Natural killer cell (primary cell): ENCODE measurements around the gene HEXIM1. TPM values are rescaled to one million over a fixed set of nuclear protein-coding genes. Genes with fewer than 3 reads are reported as not detected.
A peak's percentile ranks its signal among the peaks of the same experiment; 100 is the strongest.

Source experiments
- ATAC-seq, 3 donors: fragments of 150-1000 bp in 2 of 3; fragments of 200-7000 bp in 1 of 3; cut with Tn5 transposase; 1 replicate in 1 of 3; 2 replicates in 2 of 3; pipeline ENCODE4 v1.10.0; 2021; ENCODE audit warnings: mild to moderate bottlenecking in 2 of 3, moderate library complexity in 2 of 3
- DNase-seq, 2 donors: peaks; one replicate each; pipeline versions ENCODE4 v3.0.0 to v3.0.0-alpha.2; 2013 to 2021; ENCODE audit warnings: mixed read lengths in 1 of 2
- H3K27ac ChIP-seq: one replicate; pipeline ENCODE4 v1.5.1; 2013; ENCODE audit warnings: mild to moderate bottlenecking, low read length
- H3K27me3 ChIP-seq: one replicate; pipeline ENCODE4 v1.6.1; 2013; ENCODE audit warnings: low read length; ENCODE audit not compliant: control insufficient read depth, insufficient read depth
- H3K36me3 ChIP-seq: one replicate; pipeline ENCODE4 v1.6.1; 2013; ENCODE audit warnings: low read length; ENCODE audit not compliant: control insufficient read depth, insufficient read depth
- H3K4me1 ChIP-seq: one replicate; pipeline ENCODE4 v1.6.1; 2013; ENCODE audit warnings: low read length; ENCODE audit not compliant: control insufficient read depth, insufficient read depth
- H3K4me3 ChIP-seq: one replicate; pipeline ENCODE4 v1.5.1; 2013; ENCODE audit warnings: low read length
- H3K9me3 ChIP-seq: one replicate; pipeline ENCODE4 v1.6.1; 2013; ENCODE audit warnings: low read length; ENCODE audit not compliant: control insufficient read depth, insufficient read depth
- H3K27ac Mint-ChIP-seq, 2 donors: one replicate each; pipeline ENCODE4 v1.8.0; 2022; ENCODE audit warnings: mild to moderate bottlenecking in 2 of 2, mixed read lengths in 2 of 2, moderate library complexity in 1 of 2
- H3K27me3 Mint-ChIP-seq, 2 donors: one replicate each; pipeline ENCODE4 v1.8.0; 2022; ENCODE audit warnings: low read depth in 2 of 2, mixed read lengths in 2 of 2
- H3K36me3 Mint-ChIP-seq: one replicate; pipeline ENCODE4 v1.8.0; 2022; ENCODE audit warnings: mixed read lengths
- H3K4me1 Mint-ChIP-seq, 2 donors: one replicate each; pipeline ENCODE4 v1.8.0; 2022; ENCODE audit warnings: mixed read lengths in 2 of 2
- H3K4me3 Mint-ChIP-seq: one replicate; pipeline ENCODE4 v1.8.0; 2022; ENCODE audit warnings: mild to moderate bottlenecking, moderate library complexity, mixed read lengths
- H3K9me3 Mint-ChIP-seq, 2 donors: one replicate each; pipeline ENCODE4 v1.8.0; 2022; ENCODE audit warnings: mixed read lengths in 2 of 2
- WGBS: methylation state at CpG from one replicate; pipeline ENCODE4 v1.1.7; 2013; ENCODE audit warnings: missing lambda C conversion rate; ENCODE audit not compliant: insufficient coverage; 5-methylcytosine and 5-hydroxymethylcytosine counted together
- intact Hi-C: fragments of 100-400 bp; cut with micrococcal nuclease; formaldehyde crosslinking; loops from one replicate; pipeline ENCODE4 v1.14.2; 2022
- total RNA-seq, 4 donors: library from RNA; stranded (reverse); fragments of 120-200 nt in 1 of 4; gene quantifications; one replicate each; pipeline versions ENCODE4 v1.2.3 to v1.2.4, GENCODE V29; 2013 to 2022
- TF ChIP-seq, protein P1 (sequence below): fragments of 200-600 bp; IDR thresholded peaks from one replicate; pipeline ENCODE4 v1.8.0; 2022; ENCODE audit warnings: antibody characterized with exemption

The HEXIM1 gene
- total RNA-seq, 3 donors from 2014 or later (not counting 1 experiment from before 2014, with no cell fraction given), result 64.9 to 80.7 (median 79.8) TPM

DNA sequence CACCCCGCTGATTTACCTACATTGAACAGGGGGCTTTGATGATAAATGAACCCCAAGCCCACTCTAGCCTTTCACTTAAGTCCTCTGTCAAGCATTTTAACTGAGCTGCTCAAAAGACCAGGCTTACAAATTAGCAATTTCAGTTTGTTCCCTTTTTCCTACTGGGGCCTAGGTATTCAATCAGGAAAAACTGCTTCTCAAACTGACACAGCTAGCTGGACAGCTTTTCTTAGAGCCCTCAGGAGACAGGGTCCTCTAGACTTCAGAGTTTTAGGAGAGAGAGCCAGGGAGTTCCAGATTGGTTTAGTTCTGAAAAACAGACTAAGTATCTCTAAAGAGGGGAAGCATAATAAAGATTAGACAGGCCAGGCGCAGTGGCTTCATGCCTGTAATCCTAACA is 7.2 kb downstream of the HEXIM1 start:
- DNase-seq (no peak), ATAC-seq (no peak)
- peaks cover 3% of the 10 kb centered on the region for H3K36me3 ChIP-seq
- no peaks in the 10 kb centered on the region for H3K9me3 ChIP-seq
- peaks cover 16% of the 10 kb centered on the region for H3K4me1 ChIP-seq
- H3K4me3 ChIP-seq, result no peak overlapping the region
- Mint-ChIP-seq H3K4me1 (peaks cover 30 to 37% of the 10 kb centered on the region in 2 donors), H3K36me3 (no peaks in the 10 kb centered on the region), H3K27me3 (no peaks in the 10 kb centered on the region), H3K27ac (no peak overlapping the region), H3K4me3 (no peak overlapping the region), H3K9me3 (no peaks in the 10 kb centered on the region)
- H3K27ac ChIP-seq, result no peak overlapping the region
- H3K27me3 ChIP-seq, result no peaks in the 10 kb centered on the region
- TF ChIP-seq, protein P1, sequence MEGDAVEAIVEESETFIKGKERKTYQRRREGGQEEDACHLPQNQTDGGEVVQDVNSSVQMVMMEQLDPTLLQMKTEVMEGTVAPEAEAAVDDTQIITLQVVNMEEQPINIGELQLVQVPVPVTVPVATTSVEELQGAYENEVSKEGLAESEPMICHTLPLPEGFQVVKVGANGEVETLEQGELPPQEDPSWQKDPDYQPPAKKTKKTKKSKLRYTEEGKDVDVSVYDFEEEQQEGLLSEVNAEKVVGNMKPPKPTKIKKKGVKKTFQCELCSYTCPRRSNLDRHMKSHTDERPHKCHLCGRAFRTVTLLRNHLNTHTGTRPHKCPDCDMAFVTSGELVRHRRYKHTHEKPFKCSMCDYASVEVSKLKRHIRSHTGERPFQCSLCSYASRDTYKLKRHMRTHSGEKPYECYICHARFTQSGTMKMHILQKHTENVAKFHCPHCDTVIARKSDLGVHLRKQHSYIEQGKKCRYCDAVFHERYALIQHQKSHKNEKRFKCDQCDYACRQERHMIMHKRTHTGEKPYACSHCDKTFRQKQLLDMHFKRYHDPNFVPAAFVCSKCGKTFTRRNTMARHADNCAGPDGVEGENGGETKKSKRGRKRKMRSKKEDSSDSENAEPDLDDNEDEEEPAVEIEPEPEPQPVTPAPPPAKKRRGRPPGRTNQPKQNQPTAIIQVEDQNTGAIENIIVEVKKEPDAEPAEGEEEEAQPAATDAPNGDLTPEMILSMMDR, result no peak
- WGBS, result 97% methylated on average over 2 of the region's 2 CpGs
- intact Hi-C loops, result no loop called here

DNA sequence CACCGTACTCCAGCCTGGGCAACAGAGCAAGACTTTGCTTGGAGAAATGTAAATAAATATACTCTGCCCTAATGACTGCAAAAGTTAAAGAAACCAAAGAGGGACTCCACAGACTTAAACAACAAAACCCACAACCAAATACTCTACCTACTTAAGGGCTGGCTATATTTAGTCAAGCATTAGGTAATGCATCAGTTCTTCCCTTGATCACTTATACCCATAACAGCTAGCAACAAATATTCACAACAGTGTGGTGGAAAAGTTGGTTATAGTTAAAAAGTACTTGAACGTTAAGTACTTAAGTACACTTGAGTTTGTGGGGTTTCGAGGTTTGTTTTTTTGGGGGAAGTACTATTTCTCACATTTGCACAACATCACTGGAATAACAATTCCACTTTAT is 8.0 kb downstream of the HEXIM1 start:
- no peak overlapping the region for H3K27ac ChIP-seq
- WGBS, result no CpG with 5 or more reads among the region's 3 CpGs

DNA sequence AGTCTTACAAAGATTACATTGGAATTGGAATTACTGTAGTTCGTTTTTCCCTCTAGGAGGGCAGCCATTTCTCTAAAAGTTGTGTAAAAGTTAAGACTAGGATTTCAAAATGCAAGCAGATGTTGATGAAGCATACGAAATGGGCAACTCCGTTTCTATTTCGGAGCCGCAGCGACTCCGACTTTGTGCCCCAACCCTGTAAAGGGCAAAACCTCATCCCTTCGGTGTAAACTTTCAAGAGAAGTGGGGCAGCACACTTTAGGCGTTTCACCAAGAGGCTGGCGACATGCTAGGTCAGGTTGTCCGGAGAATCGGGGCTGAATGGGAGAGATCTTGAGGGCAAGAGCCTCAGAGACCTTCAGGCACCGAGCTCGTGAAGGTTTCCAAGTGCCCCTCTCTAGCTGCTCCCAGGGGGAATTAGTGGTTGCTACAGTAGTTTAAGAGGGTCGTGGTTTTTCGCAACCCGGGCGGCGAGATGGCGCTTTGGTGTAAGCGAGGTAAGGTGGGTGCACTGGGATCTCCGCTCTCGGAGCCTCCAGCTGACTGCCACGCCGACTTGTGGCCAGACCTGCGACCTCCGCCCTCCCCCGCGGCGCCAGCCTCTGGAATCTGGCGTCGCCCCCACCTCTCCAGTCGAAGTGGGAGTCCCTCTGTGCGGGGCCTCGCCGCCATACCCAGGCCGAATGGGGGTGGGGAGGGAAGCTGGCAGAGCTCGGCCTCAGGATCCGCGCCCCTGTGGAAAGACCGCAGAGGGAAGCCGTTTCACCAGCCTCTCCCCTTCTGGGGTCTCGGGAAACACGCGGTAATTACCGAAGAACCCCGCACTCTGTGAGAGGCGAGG is 12.4 kb downstream of the HEXIM1 start:
- Mint-ChIP-seq H3K9me3 (no peaks in the 10 kb centered on the region), H3K36me3 (no peaks in the 10 kb centered on the region), H3K27ac (peak overlapping the region; percentile 93 to 94), H3K27me3 (no peaks in the 10 kb centered on the region), H3K4me1 (peaks cover 33 to 46% of the 10 kb centered on the region in 2 donors), H3K4me3 (peak overlapping the region; percentile 95)
- TF ChIP-seq, protein P1, result no peak
- H3K9me3 ChIP-seq, result no peaks in the 10 kb centered on the region
- H3K36me3 ChIP-seq, result peaks cover 3% of the 10 kb centered on the region
- intact Hi-C loops, result loop anchor here (1.0 kb wide), 3 partner anchors 12 to 99 kb away; partner anchors contain the start of genes ACBD4, HEXIM1 and NMT1
- peak overlapping the region; percentile 99 for H3K4me3 ChIP-seq
- H3K4me1 ChIP-seq, result peaks cover 22% of the 10 kb centered on the region
- peak; percentile 15 to 36 (median 17) for ATAC-seq
- peak overlapping the region; percentile 100 for H3K27ac ChIP-seq
- DNase-seq, result peak in 1 of 2 donors; percentile 75
- H3K27me3 ChIP-seq, result no peaks in the 10 kb centered on the region
- 0% methylated on average over 48 of the region's 48 CpGs for WGBS

More for the DNA sequence above, 8.0 kb downstream of the HEXIM1 start:
- Mint-ChIP-seq H3K9me3 (no peaks in the 10 kb centered on the region), H3K27me3 (no peaks in the 10 kb centered on the region), H3K4me1 (peaks cover 25 to 34% of the 10 kb centered on the region in 2 donors), H3K4me3 (no peak overlapping the region), H3K36me3 (no peaks in the 10 kb centered on the region), H3K27ac (no peak overlapping the region)
- H3K9me3 ChIP-seq, result no peaks in the 10 kb centered on the region
- H3K4me1 ChIP-seq, result peaks cover 16% of the 10 kb centered on the region
- TF ChIP-seq, protein P1, result no peak
- ATAC-seq (no peak), DNase-seq (no peak)
- H3K4me3 ChIP-seq, result no peak overlapping the region
- H3K27me3 ChIP-seq, result no peaks in the 10 kb centered on the region
- intact Hi-C loops, result no loop called here
- H3K36me3 ChIP-seq, result peaks cover 3% of the 10 kb centered on the region
